Transverse colon (tissue), 4 donors: ENCODE results near the gene GIPC3.

ENCODE experiments used
- CTCF ChIP-seq, 5 experiments: fragments of 200-600 bp in 3 of 5; fragments of 450-650 bp in 2 of 5; sonication (generic) in 3 of 5; IDR thresholded peaks; 1 replicate in 2 of 5; 2 replicates in 3 of 5; pipeline ENCODE4 v1.5.1; 2016 to 2017; ENCODE audit warnings: antibody characterized with exemption in 5 of 5, inconsistent platforms in 3 of 5, mild to moderate bottlenecking in 2 of 5, moderate library complexity in 1 of 5
- EP300 ChIP-seq: sonication (generic); formaldehyde crosslinking; IDR thresholded peaks from one replicate; pipeline ENCODE4 v1.6.1; 2017; ENCODE audit warnings: antibody characterized with exemption, low read depth
- POLR2A ChIP-seq: fragments of 450-650 bp; IDR thresholded peaks from one replicate; pipeline ENCODE4 v1.6.1; 2016; ENCODE audit warnings: antibody characterized with exemption, mild to moderate bottlenecking, moderate library complexity
- POLR2AphosphoS5 ChIP-seq, 3 donors: sonication (generic); formaldehyde crosslinking; IDR thresholded peaks; one replicate each; pipeline ENCODE4 v1.6.1; 2016; ENCODE audit warnings: antibody characterized with exemption in 3 of 3

- TF ChIP-seq CTCF (IDR thresholded peaks at IDR 0.05) (no peak), POLR2A (no peak), EP300 (no peak), POLR2AphosphoS5 (IDR thresholded peaks at IDR 0.05) (no peak)
Measured at GRCh38 chr19:3546119-3546518, 39.2 kb upstream of the GIPC3 start.
